ENCODE results near the gene EN2. TPM values are rescaled to one million over a fixed set of nuclear protein-coding genes. Genes with fewer than 3 reads are reported as not detected.

Gene EN2
- polyA plus RNA-seq, 1 experiment = not detected

DNA sequence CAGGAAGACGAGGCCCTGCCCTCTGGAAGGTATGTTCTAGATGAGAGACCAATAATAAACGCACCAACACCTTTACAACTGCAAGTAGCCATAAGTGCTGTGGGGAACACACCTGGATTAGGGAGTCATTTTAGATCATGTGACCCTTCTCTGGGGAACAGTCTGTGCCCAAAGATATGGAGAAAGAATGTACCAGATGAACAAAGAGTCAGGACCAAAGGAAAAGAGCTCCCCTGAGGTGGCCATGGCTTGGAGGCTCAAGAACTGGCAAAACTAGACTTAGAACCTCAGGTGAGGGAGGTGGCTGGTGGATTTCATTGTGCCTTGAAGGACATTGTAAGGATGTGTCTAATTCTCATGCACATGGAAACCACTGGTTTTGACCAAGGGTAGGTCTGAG is 10.3 kb upstream of the EN2 start:
- CTCF ChIA-PET = no interaction called here
- Histone ChIP-seq H3K27ac (ENCODE audit: low read depth, low read length) (no peak overlapping the region), H3K9me3 (ENCODE audit: control insufficient read depth, insufficient read depth, low read length) (no peaks in the 10 kb centered on the region; the same call in 1 of the 2 replicates), H3K4me3 (ENCODE audit: low read depth, low read length) (no peak overlapping the region), H3K27me3 (ENCODE audit: control insufficient read depth, insufficient read depth, low read length) (peaks cover 46% of the 10 kb centered on the region)
- DNase-seq (ENCODE audit: low read depth, low spot score) = no peak
- POLR2A ChIA-PET = no interaction called here
- TF ChIP-seq CTCF (IDR thresholded peaks at IDR 0.05; ENCODE audit: low read depth, low read length) = no peak

- peaks cover 55% of the 10 kb centered on the region for H3K27me3 ChIP-seq (ENCODE audit: control insufficient read depth, insufficient read depth, low read length)
- ChIA-PET POLR2A (no interaction called here), CTCF (no interaction called here)
- H3K27ac ChIP-seq (ENCODE audit: low read depth, low read length) = no peak overlapping the region
- no peak overlapping the region for H3K4me3 ChIP-seq (ENCODE audit: low read depth, low read length)
- no peaks in the 10 kb centered on the region; the same call in 1 of the 2 replicates for H3K9me3 ChIP-seq (ENCODE audit: control insufficient read depth, insufficient read depth, low read length)
- no peak for DNase-seq (ENCODE audit: low read depth, low spot score)
- no peak for TF ChIP-seq CTCF (IDR thresholded peaks at IDR 0.05; ENCODE audit: low read depth, low read length)
Observed at GRCh38 chr7:155448632-155449007, 9.3 kb upstream of the EN2 start.

GRCh38 chr7:155449008-155449868 is 8.7 kb upstream of the EN2 start:
- CTCF ChIA-PET = no interaction called here
- no peaks in the 10 kb centered on the region; the same call in 1 of the 2 replicates for H3K9me3 ChIP-seq (ENCODE audit: control insufficient read depth, insufficient read depth, low read length)
- TF ChIP-seq CTCF (IDR thresholded peaks at IDR 0.05; ENCODE audit: low read depth, low read length) = no peak
- POLR2A ChIA-PET = interaction anchor here (0.6 kb wide), 1 partner anchor 44 kb away, joined by 3 read pairs; no protein-coding TSS in a partner anchor
- H3K27ac ChIP-seq (ENCODE audit: low read depth, low read length) = no peak overlapping the region
- DNase-seq (ENCODE audit: low read depth, low spot score) = no peak
- no peak overlapping the region for H3K4me3 ChIP-seq (ENCODE audit: low read depth, low read length)
- peaks cover 58% of the 10 kb centered on the region for H3K27me3 ChIP-seq (ENCODE audit: control insufficient read depth, insufficient read depth, low read length)

- H3K4me3 ChIP-seq (ENCODE audit: low read depth, low read length) = no peak overlapping the region
- TF ChIP-seq CTCF (IDR thresholded peaks at IDR 0.05; ENCODE audit: low read depth, low read length) = no peak
- CTCF ChIA-PET = interaction anchor here (0.5 kb wide), 1 partner anchor 977 kb away, joined by 8 read pairs; no protein-coding TSS in a partner anchor
- POLR2A ChIA-PET = interaction anchor here (0.6 kb wide), 1 partner anchor 45 kb away, joined by 3 read pairs; no protein-coding TSS in a partner anchor
- H3K27ac ChIP-seq (ENCODE audit: low read depth, low read length) = no peak overlapping the region
- DNase-seq (ENCODE audit: low read depth, low spot score) = no peak
- no peaks in the 10 kb centered on the region; the same call in 1 of the 2 replicates for H3K9me3 ChIP-seq (ENCODE audit: control insufficient read depth, insufficient read depth, low read length)
- H3K27me3 ChIP-seq (ENCODE audit: control insufficient read depth, insufficient read depth, low read length) = peaks cover 66% of the 10 kb centered on the region
Observed at GRCh38 chr7:155449869-155450557, 7.9 kb upstream of the EN2 start.

- CTCF ChIA-PET = interaction anchor here (0.5 to 1.0 kb wide), 2 partner anchors 148 to 977 kb away, joined by 3 to 8 read pairs; no protein-coding TSS in a partner anchor
- Histone ChIP-seq H3K27ac (ENCODE audit: low read depth, low read length) (no peak overlapping the region), H3K4me3 (ENCODE audit: low read depth, low read length) (no peak overlapping the region), H3K9me3 (ENCODE audit: control insufficient read depth, insufficient read depth, low read length) (no peaks in the 10 kb centered on the region; the same call in 1 of the 2 replicates), H3K27me3 (ENCODE audit: control insufficient read depth, insufficient read depth, low read length) (peaks cover 71% of the 10 kb centered on the region)
- TF ChIP-seq CTCF (IDR thresholded peaks at IDR 0.05; ENCODE audit: low read depth, low read length) = no peak
- no peak for DNase-seq (ENCODE audit: low read depth, low spot score)
- POLR2A ChIA-PET = no interaction called here
Observed at GRCh38 chr7:155450558-155450969, 7.4 kb upstream of the EN2 start.

Data from AG04450 (cell line).